ENCODE data around the gene MAP3K6.

- TF ChIP-seq EP300 (IDR thresholded peaks at IDR 0.05; ENCODE audit: borderline replicate concordance), result no peak
- TF ChIP-seq CEBPB (IDR thresholded peaks at IDR 0.05), result no peak
- no peak for TF ChIP-seq YY1 (IDR thresholded peaks at IDR 0.05; ENCODE audit: low read depth)
- TF ChIP-seq FOXM1 (IDR thresholded peaks at IDR 0.05; ENCODE audit: borderline replicate concordance, low read depth), result no peak
- no peak for TF ChIP-seq MAX (IDR thresholded peaks at IDR 0.05)
- TF ChIP-seq TEAD4 (IDR thresholded peaks at IDR 0.05), result no peak
- TF ChIP-seq TCF12 (IDR thresholded peaks at IDR 0.05; ENCODE audit: low read depth), result no peak
- no peak for TF ChIP-seq REST (IDR thresholded peaks at IDR 0.05; ENCODE audit: low read depth)
Observed at GRCh38 chr1:27316860-27317259, 49.9 kb downstream of the MAP3K6 start.

Data from Ishikawa (cell line).